ENCODE results near the gene CAPN5.

GRCh38 chr11:77118086-77118485 is 51.3 kb downstream of the CAPN5 start:
- no peak for TF ChIP-seq CTCF (conservative IDR thresholded peaks at IDR 0.05; ENCODE audit: low read depth in 2 of 2)
- no peak for TF ChIP-seq EZH2phosphoT487 (IDR thresholded peaks at IDR 0.05; ENCODE audit: unreplicated experiment)
- TF ChIP-seq POLR2AphosphoS5 (IDR thresholded peaks at IDR 0.05; ENCODE audit: low read depth), result no peak
- no peak for TF ChIP-seq JUNB (IDR thresholded peaks at IDR 0.05; ENCODE audit: unreplicated experiment)
- TF ChIP-seq CREB1 (CRISPR knock-in tag; IDR thresholded peaks at IDR 0.05; ENCODE audit: low read depth), result no peak
- no peak for TF ChIP-seq REST (IDR thresholded peaks at IDR 0.05; ENCODE audit: unreplicated experiment)
- TF ChIP-seq ZNF331 (CRISPR knock-in tag; IDR thresholded peaks at IDR 0.05; ENCODE audit: low read depth), result no peak
- TF ChIP-seq STAT1 (IDR thresholded peaks at IDR 0.05; ENCODE audit: unreplicated experiment), result no peak
- no peak for TF ChIP-seq EZH2 (IDR thresholded peaks at IDR 0.05; ENCODE audit: low read depth, unreplicated experiment)
- TF ChIP-seq ZNF114 (CRISPR knock-in tag; IDR thresholded peaks at IDR 0.05), result no peak
- no peak for TF ChIP-seq ETS1 (IDR thresholded peaks at IDR 0.05)

All from GM23338 (cell line).